K562 (cell line): ENCODE measurements around the gene PRSS53. TPM values are rescaled to one million over a fixed set of nuclear protein-coding genes. Genes with fewer than 3 reads are reported as not detected.

Experiments
- CREB3L1 ChIP-seq: fragments of 450-650 bp; IDR thresholded peaks from 2 replicates; pipeline ENCODE4 v1.6.1; 2014; ENCODE audit warnings: low read depth, mild to moderate bottlenecking, moderate library complexity, borderline replicate concordance
- ELF2 ChIP-seq: fragments of 250-450 bp; sonication (Bioruptor Pico); IDR thresholded peaks from 2 replicates; pipeline ENCODE4 v1.5.0; 2021; ENCODE audit warnings: mild to moderate bottlenecking
- GATAD2B ChIP-seq: fragments of 450-650 bp; IDR thresholded peaks from 2 replicates; pipeline ENCODE4 v1.6.1; 2017; ENCODE audit warnings: mild to moderate bottlenecking, borderline replicate concordance
- HLTF ChIP-seq: fragments of 450-650 bp; IDR thresholded peaks from 2 replicates; pipeline ENCODE4 v1.6.1; 2016
- KDM5B ChIP-seq: fragments of 200-600 bp; sonication (generic); IDR thresholded peaks from 2 replicates; pipeline ENCODE4 v1.6.1; 2012; ENCODE audit warnings: low read depth, mild to moderate bottlenecking, moderate library complexity, low read length, control low read depth, inconsistent platforms; ENCODE audit not compliant: insufficient replicate concordance
- RAD21 ChIP-seq, 2 experiments: fragments of 250-450 bp in 1 of 2; fragments of 450-650 bp in 1 of 2; sonication (Bioruptor Pico) in 1 of 2; formaldehyde crosslinking in 1 of 2; IDR thresholded peaks in 1 of 2; conservative IDR thresholded peaks in 1 of 2; 2 replicates each; pipeline versions ENCODE4 v1.4.0 to v1.8.0; 2020 to 2022; ENCODE audit warnings: mild to moderate bottlenecking in 2 of 2, moderate library complexity in 1 of 2
- RB1 ChIP-seq: fragments of 450-650 bp; IDR thresholded peaks from 2 replicates; pipeline ENCODE4 v1.6.1; 2017; ENCODE audit warnings: low read depth, mild to moderate bottlenecking
- SAFB ChIP-seq: fragments of 200-400 bp; formaldehyde crosslinking; IDR thresholded peaks from 2 replicates; pipeline ENCODE4 v1.6.1; 2017; ENCODE audit warnings: low read depth, low read length, borderline replicate concordance
- TGIF2 ChIP-seq: sonication (generic); formaldehyde crosslinking; IDR thresholded peaks from 2 replicates; pipeline ENCODE4 v1.8.1; 2022; ENCODE audit warnings: mild to moderate bottlenecking, missing genetic modification reagents, moderate library complexity
- TOE1 ChIP-seq, 2 experiments: fragments of 450-650 bp in 1 of 2; sonication (generic) in 1 of 2; formaldehyde crosslinking in 1 of 2; IDR thresholded peaks; 2 replicates each; pipeline versions ENCODE4 v1.7.1 to v1.8.0; 2016 to 2022; ENCODE audit warnings: borderline replicate concordance in 2 of 2, mild to moderate bottlenecking in 2 of 2, antibody characterized with exemption in 1 of 2, inconsistent platforms in 1 of 2, low read depth in 1 of 2, missing genetic modification reagents in 1 of 2, moderate library complexity in 1 of 2
- YY1 ChIP-seq, 3 experiments: IDR thresholded peaks; 2 replicates each; pipeline ENCODE4 v1.6.1; 2011; ENCODE audit warnings: low read length in 2 of 3, mild to moderate bottlenecking in 2 of 3, moderate library complexity in 2 of 3, borderline replicate concordance in 1 of 3, control low read depth in 1 of 3, low read depth in 1 of 3; ENCODE audit not compliant: insufficient read depth in 3 of 3, insufficient replicate concordance in 2 of 3, control insufficient read depth in 1 of 3, insufficient read length in 1 of 3; ENCODE audit errors: extremely low read depth in 1 of 3
- ZBTB40 ChIP-seq, 2 experiments: fragments of 450-650 bp in 1 of 2; sonication (generic) in 1 of 2; formaldehyde crosslinking in 1 of 2; IDR thresholded peaks; 2 replicates each; pipeline versions ENCODE4 v1.7.1 to v1.9.0; 2016 to 2022; ENCODE audit warnings: inconsistent platforms in 1 of 2, mild to moderate bottlenecking in 1 of 2, missing genetic modification reagents in 1 of 2
- ZNF143 ChIP-seq: sonication (generic); formaldehyde crosslinking; IDR thresholded peaks from 2 replicates; pipeline ENCODE4 v1.9.0; 2022; ENCODE audit warnings: mild to moderate bottlenecking, missing genetic modification reagents
- polyA plus RNA-seq, 8 experiments: library from polyadenylated mRNA; depleted of rRNA in 4 of 8; stranded (reverse) in 5 of 8; unstranded in 3 of 8; fragments of >200 nt; fragmentation: Nextera tagmentation in 2 of 8; fragmentation: Illumina TruSeq in 1 of 8; extraction: Ambion mirVana in 2 of 8; extraction: Trizol in 1 of 8; gene quantifications; 2 replicates each; pipeline versions ENCODE4 v1.2.1 to v1.2.3, GENCODE V29; 2011 to 2014; ENCODE audit warnings: inconsistent platforms in 1 of 8, missing spikeins in 1 of 8
- total RNA-seq, 7 experiments: library from RNA; depleted of rRNA in 6 of 7; stranded (reverse); fragments of >200 nt in 6 of 7; fragmentation: Illumina TruSeq in 2 of 7; extraction: Trizol in 2 of 7; gene quantifications; 2 replicates each; pipeline versions ENCODE4 v1.2.1 to v1.2.3, GENCODE V29; 2011 to 2021; ENCODE audit warnings: low replicate concordance in 1 of 7

Gene PRSS53
- total and polyA plus RNA-seq, 9 of the 15 experiments (the other 6 are each of a cell fraction or from before 2014, with no cell fraction given): 0.40 to 1.9 (median 0.78) TPM; not detected in 2

GRCh38 chr16:31108035-31108793 lies 19.5 kb upstream of the PRSS53 start, which contains the start of gene BCKDK (continued):
- TF ChIP-seq TOE1 (IDR thresholded peaks at IDR 0.05; ENCODE audit: borderline replicate concordance) (no peak), TOE1 (CRISPR knock-in tag; IDR thresholded peaks at IDR 0.05; ENCODE audit: borderline replicate concordance, low read depth) (no peak), HLTF (no peak), RAD21 (CRISPR knock-in tag; conservative IDR thresholded peaks at IDR 0.05 in 1 of 2, IDR thresholded peaks at IDR 0.05 in 1 of 2) (no peak), ELF2 (CRISPR knock-in tag) (0 out of 2 replicates have a peak, but pooled peaks have one; percentile 44), ZBTB40 (IDR thresholded peaks at IDR 0.05) (peak; percentile 21; the same call in 1 of the 2 replicates), ZBTB40 (CRISPR knock-in tag; IDR thresholded peaks at IDR 0.05) (no peak), GATAD2B (no peak; the same call in 1 of the 2 replicates), CREB3L1 (peak; percentile 68), ZNF143 (CRISPR knock-in tag) (peak; percentile 92), RB1 (peak; percentile 60; the same call in 1 of the 2 replicates), TGIF2 (CRISPR knock-in tag) (0 out of 2 replicates have a peak, but pooled peaks have one; percentile 29), YY1 (IDR thresholded peaks at IDR 0.05; ENCODE audit: borderline replicate concordance in 1 of 3, control insufficient read depth in 1 of 3, extremely low read depth in 1 of 3, insufficient read depth in 3 of 3, insufficient read length in 1 of 3, insufficient replicate concordance in 2 of 3, low read depth in 1 of 3, low read length in 2 of 3) (peak in 2 of 3 experiments; percentile 55 to 63), KDM5B (peak; percentile 50), SAFB (peak; percentile 61; the same call in 1 of the 2 replicates)
